IgD-negative memory B cell (primary cell): ENCODE data around the gene PTK6. TPM values are rescaled to one million over a fixed set of nuclear protein-coding genes. Genes with fewer than 3 reads are reported as not detected.
A peak's percentile ranks its signal among the peaks of the same experiment; 100 is the strongest.
"Not testable (repeated sequence)": the region's sequence is repeated elsewhere in the genome, so short reads cannot be mapped to it uniquely, and the experiment has no call there.

Source experiments
- H3K27ac Mint-ChIP-seq, 3 donors: one replicate each; pipeline ENCODE4 v1.8.0; 2020 to 2022; ENCODE audit warnings: mild to moderate bottlenecking in 3 of 3, mixed read lengths in 3 of 3, moderate library complexity in 1 of 3
- H3K27me3 Mint-ChIP-seq: one replicate; pipeline ENCODE4 v1.8.0; 2021; ENCODE audit warnings: mixed read lengths
- H3K36me3 Mint-ChIP-seq: one replicate; pipeline ENCODE4 v1.8.0; 2020; ENCODE audit warnings: mild to moderate bottlenecking, mixed read lengths
- H3K4me1 Mint-ChIP-seq, 3 donors: one replicate each; pipeline ENCODE4 v1.8.0; 2020 to 2022; ENCODE audit warnings: mixed read lengths in 3 of 3, mild to moderate bottlenecking in 1 of 3
- H3K4me3 Mint-ChIP-seq, 4 donors: one replicate each; pipeline ENCODE4 v1.8.0; 2020 to 2022; ENCODE audit warnings: mild to moderate bottlenecking in 4 of 4, mixed read lengths in 4 of 4, moderate library complexity in 3 of 4
- H3K9me3 Mint-ChIP-seq, 3 donors: one replicate each; pipeline ENCODE4 v1.8.0; 2020 to 2021; ENCODE audit warnings: mixed read lengths in 3 of 3, mild to moderate bottlenecking in 1 of 3
- polyA plus RNA-seq: library from polyadenylated mRNA; unstranded; fragments of 300-500 nt; fragmentation: Illumina TruSeq; gene quantifications from one replicate; pipeline ENCODE4 v1.2.3, GENCODE V29; 2021

Gene PTK6
- polyA plus RNA-seq, 1 donor from 2014 or later: 1.3 TPM

DNA sequence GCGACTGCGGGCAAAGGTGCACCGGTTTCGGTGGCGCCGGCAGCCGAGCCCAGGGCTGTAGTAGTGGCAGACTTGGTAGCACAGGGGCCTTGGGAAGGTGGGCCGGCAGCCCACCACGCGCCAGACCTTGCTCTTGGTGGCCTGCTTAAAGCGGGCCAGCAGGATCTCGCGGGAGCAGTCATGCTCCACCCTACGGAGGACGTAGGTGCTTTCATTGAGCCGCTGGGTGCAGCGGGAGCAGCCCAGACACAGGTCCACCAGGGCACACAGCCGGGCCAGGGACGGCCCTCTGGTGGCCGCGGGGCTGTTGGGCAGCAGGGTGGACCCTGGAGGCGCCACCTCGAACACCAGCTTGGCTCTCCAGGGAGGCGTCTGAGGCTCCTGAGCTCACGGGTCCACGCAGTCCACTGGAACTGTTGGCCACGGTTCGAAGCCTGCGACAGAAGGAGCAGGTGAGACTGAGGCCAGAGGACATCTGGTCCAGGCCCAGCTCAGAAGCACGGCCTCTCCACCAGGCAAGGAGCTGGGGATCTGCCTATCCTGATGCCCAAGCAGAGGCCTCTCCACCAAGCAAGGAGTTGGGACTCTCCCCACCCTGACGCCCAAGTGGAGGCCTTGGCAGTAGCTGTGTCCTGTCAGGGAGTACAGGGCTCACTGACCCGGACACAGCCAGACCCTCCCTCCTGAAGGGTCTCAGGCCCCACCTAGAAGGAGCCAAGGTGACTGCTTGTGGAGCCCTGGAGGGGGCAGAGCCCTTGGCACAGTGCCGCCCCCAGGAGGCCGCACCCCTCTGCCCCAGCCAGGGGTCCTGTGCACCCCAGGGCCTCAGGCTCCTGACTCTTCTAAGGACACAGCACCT is 35.8 kb upstream of the PTK6 start:
- peak overlapping the region in 2 of 3 donors; percentile 39 to 50 for H3K27ac Mint-ChIP-seq

DNA sequence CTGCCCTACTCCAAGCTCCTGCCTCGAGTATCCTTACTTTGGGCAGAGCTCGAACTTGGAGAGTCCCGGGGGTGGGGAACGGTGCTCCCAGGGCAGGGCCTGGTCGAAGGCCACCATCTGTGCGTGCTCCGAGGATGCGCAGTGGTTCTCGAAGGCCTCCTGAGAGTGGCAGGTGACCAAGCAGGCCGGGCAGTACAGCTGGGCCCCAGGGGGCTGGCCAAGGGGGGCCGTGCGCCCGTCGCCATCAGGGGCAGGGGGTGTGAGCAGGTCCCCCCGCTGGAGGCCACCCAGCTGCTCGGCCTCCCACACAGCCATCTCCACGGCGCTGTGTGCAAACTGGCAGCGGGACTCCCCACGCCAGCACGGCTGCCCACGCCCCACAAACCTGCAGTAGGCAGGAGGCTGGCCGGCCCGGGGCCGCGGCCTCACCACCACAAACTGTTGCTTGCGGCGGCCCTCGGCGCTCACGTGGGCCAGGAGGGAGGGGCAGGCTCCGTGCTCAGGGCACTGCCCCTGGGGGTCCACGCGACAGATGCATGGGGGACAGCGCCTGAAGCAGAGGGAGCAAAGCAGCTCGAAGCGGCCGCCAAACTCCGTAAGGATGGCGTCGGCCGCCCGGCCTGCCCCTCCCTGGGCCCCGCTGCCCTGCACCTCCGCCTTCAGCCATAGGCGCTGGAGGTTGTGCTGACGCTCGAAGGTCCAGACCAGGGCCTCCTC is 35.1 kb upstream of the PTK6 start:
- no peaks in the 10 kb centered on the region for H3K27me3 Mint-ChIP-seq
- H3K36me3 Mint-ChIP-seq: no peaks in the 10 kb centered on the region
- no peaks in the 10 kb centered on the region for H3K9me3 Mint-ChIP-seq
- peaks cover 0 to 18% (median 11%) of the 10 kb centered on the region in 3 donors for H3K4me1 Mint-ChIP-seq
- H3K4me3 Mint-ChIP-seq: no peak overlapping the region
- H3K27ac Mint-ChIP-seq: no peak overlapping the region

More for the DNA sequence above, 35.8 kb upstream of the PTK6 start:
- H3K9me3 Mint-ChIP-seq: no peaks in the 10 kb centered on the region
- H3K4me3 Mint-ChIP-seq: peak overlapping the region; percentile 57 to 95 (median 84)
- no peaks in the 10 kb centered on the region for H3K36me3 Mint-ChIP-seq
- no peaks in the 10 kb centered on the region for H3K27me3 Mint-ChIP-seq
- H3K4me1 Mint-ChIP-seq: peaks cover 0 to 11% (median 4%) of the 10 kb centered on the region in 3 donors

DNA sequence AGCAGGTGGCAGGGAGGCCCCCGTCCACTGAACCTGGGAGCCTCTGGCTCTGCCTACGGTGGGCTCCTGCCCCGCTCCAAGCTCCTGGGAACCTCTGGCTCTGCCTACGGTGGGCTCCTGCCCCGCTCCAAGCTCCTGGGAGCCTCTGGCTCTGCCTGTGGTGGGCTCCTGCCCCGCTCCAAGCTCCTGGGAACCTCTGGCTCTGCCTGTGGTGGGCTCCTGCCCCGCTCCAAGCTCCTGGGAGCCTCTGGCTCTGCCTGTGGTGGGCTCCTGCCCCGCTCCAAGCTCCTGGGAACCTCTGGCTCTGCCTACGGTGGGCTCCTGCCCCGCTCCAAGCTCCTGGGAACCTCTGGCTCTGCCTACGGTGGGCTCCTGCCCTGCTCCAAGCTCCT is 33.9 kb upstream of the PTK6 start:
- H3K27me3 Mint-ChIP-seq, H3K27ac Mint-ChIP-seq, H3K9me3 Mint-ChIP-seq, H3K4me3 Mint-ChIP-seq, H3K36me3 Mint-ChIP-seq: not testable (repeated sequence)
- H3K4me1 Mint-ChIP-seq: peaks cover 0 to 22% (median 11%) of the 10 kb centered on the region in 3 donors

DNA sequence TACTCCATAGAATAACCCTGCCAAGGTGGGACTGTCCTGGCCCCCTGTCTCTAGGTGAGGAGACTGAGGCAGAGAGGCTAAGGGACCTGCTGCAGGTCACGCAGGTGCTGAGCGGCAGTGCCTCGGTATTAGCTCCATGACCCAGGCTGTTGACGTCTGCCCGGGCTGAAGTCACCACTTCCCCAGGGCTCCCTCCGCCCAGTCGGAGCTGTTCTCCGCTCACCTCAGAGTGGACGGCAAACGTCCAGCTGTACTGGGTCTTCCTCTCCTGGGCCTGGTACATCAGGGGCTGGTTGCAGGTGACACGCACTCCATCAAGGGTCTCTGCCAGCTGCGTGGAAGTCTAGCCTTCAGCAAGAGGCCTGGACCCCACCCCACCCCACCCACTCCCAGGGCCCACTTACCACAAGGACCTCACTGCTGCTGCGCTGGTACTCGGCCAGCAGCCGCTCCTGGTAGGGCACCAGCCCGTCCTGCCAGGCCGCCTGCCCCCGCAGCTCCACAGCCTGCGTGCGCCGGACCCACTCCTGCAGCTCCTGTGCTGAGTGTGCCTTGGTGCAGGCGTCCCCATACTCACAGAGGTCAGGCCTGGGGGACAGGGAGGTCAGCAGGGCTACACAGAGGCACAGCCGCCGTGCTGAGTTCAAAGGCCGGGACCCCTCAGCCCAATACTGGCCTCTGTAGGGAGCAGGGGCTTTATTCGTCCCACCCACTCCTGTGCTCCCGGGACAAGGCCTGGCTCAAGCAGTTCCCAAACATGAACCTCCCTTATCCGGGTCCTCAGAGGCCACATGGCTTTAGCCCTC is 33.3 kb upstream of the PTK6 start:
- no peaks in the 10 kb centered on the region for H3K27me3 Mint-ChIP-seq
- no peaks in the 10 kb centered on the region for H3K9me3 Mint-ChIP-seq
- H3K4me1 Mint-ChIP-seq: peaks cover 0 to 22% (median 11%) of the 10 kb centered on the region in 3 donors
- H3K27ac Mint-ChIP-seq: no peak overlapping the region
- H3K36me3 Mint-ChIP-seq: no peaks in the 10 kb centered on the region
- peak overlapping the region in 3 of 4 donors; percentile 12 to 92 (median 55) for H3K4me3 Mint-ChIP-seq

DNA sequence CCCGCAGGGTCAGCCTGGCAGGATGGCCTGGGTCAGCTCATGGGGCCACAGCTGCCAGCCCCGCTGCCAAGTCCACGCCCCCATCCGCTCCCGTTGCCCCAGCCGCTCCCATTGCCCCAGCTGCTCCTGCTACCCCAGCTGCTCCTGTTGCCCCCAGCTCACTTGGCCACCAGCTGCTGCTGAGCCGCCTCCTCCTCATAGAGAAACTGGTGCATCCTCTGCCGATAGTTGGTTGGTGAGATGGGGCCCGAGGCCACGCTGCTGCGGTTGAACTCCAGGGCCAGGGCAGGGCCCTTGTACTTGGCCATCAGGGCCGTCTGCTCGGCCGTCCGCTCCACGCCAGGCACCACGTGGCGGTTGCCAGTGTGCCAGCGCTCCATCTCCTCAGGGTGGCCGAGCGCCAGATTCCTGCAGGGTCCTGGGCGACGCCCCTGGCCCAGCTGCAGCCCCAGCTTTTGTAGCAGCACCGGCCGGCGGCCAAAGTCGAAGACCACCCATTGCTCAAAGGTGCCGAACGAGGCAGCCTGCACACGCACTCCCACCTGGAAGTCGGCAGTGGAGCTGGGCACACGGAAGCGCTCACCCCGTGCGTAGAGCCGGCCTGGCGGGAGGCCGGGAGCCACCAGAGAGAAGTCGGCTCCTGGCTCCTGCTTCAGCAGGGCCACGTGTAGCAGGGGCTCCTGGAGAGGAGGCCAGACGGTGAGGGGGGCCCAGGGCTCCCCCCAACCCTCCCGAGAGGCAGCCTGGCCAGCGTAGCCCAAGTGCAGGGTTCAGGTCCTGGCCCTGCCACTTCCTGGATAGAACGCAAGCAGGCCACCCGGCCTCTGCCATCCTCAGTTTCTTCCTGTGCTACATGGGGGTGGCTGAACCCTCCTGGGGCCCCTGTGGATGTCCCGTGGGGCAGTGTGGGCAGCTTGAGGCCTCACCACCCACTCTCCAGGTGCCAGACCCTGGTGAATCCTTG is 32.1 kb upstream of the PTK6 start:
- Mint-ChIP-seq H3K27me3 (no peaks in the 10 kb centered on the region), H3K27ac (peak overlapping the region in 2 of 3 donors; percentile 63 to 90), H3K4me3 (peak overlapping the region; percentile 77 to 92 (median 82)), H3K9me3 (no peaks in the 10 kb centered on the region), H3K4me1 (peaks cover 0 to 22% (median 11%) of the 10 kb centered on the region in 3 donors), H3K36me3 (no peaks in the 10 kb centered on the region)

DNA sequence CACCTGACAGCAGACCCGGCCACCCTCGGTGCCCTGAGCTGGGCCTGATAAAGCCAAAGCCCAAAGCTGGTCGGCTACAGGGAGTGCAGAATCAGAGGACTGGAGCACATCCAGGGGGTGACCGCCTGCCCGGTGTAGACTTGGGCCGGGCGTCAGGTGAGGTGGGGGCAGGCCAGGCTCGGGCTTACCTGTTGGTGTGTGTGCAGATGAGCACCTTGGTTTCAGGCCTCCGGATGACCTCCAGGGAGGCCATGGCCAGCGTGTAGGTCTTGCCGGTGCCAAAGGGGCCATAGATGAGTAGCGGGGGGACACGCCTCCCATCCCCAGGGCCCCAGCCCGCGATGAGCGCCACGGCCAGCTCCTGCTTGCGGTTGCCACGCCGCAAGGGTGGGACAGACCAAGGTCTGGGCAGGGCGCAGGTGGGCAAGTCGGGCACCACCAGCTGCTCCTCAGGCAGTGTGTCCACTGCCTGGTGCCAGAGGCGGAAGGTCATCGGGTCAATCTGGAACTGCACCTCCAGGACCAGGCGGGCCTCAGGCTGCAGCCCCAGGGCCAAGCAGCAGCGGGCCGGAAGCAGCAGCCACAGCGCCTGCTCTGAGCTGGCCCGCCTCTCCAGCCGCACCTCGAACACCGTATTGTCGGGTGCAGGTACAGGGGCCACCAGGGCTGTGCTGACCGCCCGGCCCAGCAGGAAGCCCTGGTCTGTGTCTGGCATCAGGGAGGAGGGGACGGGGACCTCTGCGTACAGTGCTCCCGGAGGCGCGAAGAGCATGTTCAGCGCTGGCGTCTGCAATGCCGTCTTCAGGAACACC is 31.2 kb upstream of the PTK6 start:
- H3K4me3 Mint-ChIP-seq: peak overlapping the region; percentile 82 to 94 (median 93)
- no peaks in the 10 kb centered on the region for H3K27me3 Mint-ChIP-seq
- peak overlapping the region in 2 of 3 donors; percentile 87 to 90 for H3K27ac Mint-ChIP-seq
- H3K9me3 Mint-ChIP-seq: no peaks in the 10 kb centered on the region
- H3K36me3 Mint-ChIP-seq: no peaks in the 10 kb centered on the region
- peaks cover 0 to 22% (median 11%) of the 10 kb centered on the region in 3 donors for H3K4me1 Mint-ChIP-seq

DNA sequence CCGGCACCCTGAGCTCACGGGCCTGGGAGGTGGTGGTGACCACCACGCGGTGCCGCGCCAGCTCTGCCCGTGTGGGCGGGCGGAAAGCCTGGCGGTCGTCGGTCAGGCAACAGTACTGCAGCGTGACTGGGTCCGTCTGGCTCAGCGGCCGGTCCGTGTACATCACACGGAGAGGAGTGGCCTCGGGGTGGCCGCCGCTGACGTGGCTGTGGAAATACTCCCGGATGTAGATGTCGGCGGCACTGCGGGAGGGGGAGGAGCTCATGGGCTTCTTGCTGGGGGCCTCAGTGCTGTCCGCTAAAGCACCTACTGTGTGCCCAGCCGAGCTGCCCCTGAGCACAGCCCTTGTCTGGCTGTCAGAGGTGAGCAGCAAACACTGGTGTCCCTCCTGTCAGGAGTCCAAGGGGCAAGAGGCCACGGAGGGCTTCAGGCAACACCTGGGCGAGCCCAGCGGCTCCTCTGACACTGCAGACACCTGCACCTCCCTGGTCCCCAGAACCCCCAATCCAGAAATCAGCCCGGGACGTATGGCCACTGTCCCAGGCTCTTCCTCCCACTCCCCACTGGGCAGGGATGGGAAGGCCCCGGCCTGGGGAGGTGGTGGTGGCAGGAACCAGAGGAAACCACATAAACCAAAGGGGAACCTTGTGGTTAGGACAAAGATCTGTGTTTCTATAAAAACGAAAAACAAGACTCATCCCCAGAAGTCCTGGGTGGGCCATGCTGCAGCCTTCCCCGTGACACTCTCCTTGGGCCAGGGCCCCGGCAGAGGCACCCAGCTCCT is 30.4 kb upstream of the PTK6 start:
- no peaks in the 10 kb centered on the region for H3K36me3 Mint-ChIP-seq
- H3K9me3 Mint-ChIP-seq: no peaks in the 10 kb centered on the region
- no peaks in the 10 kb centered on the region for H3K27me3 Mint-ChIP-seq
- H3K4me3 Mint-ChIP-seq: peak overlapping the region; percentile 82 to 94 (median 93)
- H3K4me1 Mint-ChIP-seq: peaks cover 0 to 22% (median 11%) of the 10 kb centered on the region in 3 donors
- H3K27ac Mint-ChIP-seq: peak overlapping the region; percentile 16 to 90 (median 87)

DNA sequence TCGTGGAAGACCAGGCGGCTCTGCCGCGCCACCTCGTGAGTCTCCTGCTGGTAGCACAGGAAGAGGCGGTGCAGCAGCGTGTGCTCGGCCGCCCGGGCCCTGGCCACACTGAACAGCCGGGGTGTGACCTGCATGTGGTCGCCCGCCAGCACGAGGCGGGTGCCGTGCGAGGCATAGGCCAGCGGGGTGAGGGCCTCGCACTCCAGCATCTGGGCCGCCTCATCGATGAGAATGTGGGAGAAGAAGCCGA is 29.9 kb upstream of the PTK6 start:
- Mint-ChIP-seq H3K27me3 (no peaks in the 10 kb centered on the region), H3K27ac (peak overlapping the region in 2 of 3 donors; percentile 13 to 90), H3K36me3 (no peaks in the 10 kb centered on the region)

DNA sequence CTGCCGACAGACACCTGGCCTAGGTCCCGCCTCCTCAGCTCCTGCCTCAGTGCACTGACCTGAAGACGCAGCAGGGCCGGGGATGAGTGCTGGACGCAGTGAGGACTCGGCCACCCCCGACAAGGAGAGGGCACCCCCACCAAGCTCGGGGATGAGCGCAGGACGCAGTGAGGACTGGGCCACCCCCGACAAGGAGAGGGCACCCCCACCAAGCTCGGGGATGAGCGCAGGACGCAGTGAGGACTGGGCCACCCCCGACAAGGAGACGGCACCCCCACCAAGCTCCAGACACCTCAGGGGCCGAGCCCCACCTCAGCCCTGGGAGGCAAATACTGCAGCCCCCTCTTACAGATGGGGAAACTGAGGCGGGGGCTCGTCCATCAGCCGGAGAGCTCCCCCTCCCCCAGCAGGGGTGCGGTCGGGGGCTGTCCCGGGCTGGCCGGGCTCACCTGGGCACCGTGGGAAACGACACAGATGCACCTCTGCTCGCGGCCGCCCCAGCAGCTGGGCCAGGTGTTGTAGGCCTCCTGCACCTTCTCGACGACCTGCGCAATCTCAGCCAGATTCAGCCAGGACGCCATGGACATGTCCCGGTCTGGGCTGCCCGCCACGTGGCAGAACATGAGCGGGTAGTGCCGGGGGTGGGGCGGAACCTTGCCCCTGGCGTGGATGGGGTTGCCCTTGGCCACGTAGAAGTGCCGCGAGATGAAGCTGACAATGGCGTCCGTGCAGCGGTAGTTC is 29.4 kb upstream of the PTK6 start:
- peak overlapping the region in 2 of 3 donors; percentile 13 to 90 for H3K27ac Mint-ChIP-seq

More for the DNA sequence above, 29.9 kb upstream of the PTK6 start:
- no peaks in the 10 kb centered on the region for H3K9me3 Mint-ChIP-seq
- peaks cover 0 to 22% (median 11%) of the 10 kb centered on the region in 3 donors for H3K4me1 Mint-ChIP-seq
- H3K4me3 Mint-ChIP-seq: peak overlapping the region; percentile 82 to 94 (median 93)

DNA sequence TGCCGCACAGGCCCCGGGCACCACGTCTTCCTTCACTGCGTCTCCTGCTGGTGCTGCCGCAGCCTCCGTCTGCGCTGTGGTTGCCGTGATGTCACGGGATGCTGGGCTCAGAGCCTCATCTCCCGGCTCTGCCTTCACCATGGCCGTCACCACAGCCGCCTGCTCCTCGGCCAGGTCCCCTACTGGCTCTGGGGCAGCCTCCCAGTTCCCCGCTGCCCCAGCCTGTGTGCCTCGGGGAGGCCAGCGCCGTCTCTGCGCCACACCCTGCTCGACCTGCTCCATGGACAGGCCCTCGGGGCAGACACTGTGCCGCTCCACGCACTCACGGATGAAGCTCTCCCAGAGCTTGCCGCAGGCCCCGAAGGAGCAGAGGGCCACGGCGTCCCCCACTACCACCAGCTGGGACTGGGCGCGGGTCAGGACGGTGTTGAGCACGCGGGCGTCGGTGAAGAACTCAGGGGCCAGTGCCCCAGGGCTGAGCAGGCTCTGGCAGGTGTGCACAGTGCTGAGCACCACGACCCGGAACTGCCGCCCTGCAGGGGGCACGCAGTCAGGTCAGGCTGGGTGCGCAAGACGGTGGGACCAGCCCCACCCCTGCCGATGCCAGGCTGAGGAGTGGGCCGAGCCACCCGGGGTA is 28.6 kb upstream of the PTK6 start:
- Mint-ChIP-seq H3K27ac (no peak overlapping the region), H3K27me3 (no peaks in the 10 kb centered on the region), H3K9me3 (no peaks in the 10 kb centered on the region), H3K36me3 (no peaks in the 10 kb centered on the region), H3K4me1 (peaks cover 0 to 22% (median 11%) of the 10 kb centered on the region in 3 donors), H3K4me3 (no peak overlapping the region)

More for the DNA sequence above, 29.4 kb upstream of the PTK6 start:
- Mint-ChIP-seq H3K9me3 (no peaks in the 10 kb centered on the region), H3K4me1 (peaks cover 0 to 22% (median 11%) of the 10 kb centered on the region in 3 donors), H3K36me3 (no peaks in the 10 kb centered on the region), H3K4me3 (peak overlapping the region; percentile 82 to 94 (median 93)), H3K27me3 (no peaks in the 10 kb centered on the region)

DNA sequence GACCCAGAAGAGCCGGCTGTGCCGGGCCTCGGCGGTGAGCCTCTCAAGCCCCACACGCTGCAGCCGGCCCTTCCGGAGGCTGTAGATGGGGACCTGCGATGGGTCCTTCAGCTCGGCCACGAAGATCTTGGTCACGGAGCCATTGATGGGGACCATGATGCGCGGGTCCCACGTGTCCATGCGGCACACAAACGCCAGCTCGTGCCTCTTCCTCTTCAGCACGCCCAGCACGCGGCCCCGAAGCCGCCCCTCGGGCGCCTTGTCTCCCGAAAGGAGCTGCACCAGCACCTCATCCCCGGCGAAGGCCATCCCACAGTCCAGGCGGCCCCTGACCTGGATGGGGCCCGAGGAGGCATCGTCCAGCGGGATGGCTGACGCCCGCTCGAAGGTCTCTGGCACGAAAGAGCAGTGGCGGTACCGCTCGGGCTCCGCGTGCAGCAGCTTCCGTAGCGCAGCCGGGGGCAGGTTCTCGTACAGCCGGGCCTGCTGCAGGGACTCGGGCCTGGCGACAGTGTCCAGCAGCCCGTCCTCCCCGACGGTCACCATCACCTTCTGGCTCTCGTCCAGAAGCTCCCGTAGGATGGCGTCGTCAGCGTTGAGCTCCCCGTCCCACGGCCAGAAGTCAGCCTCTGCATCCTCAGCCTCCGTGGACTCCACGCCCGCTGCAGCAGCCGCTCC is 28.0 kb upstream of the PTK6 start:
- Mint-ChIP-seq H3K27ac (no peak overlapping the region), H3K27me3 (no peaks in the 10 kb centered on the region), H3K9me3 (no peaks in the 10 kb centered on the region), H3K36me3 (peaks cover 2% of the 10 kb centered on the region), H3K4me1 (peaks cover 0 to 23% (median 11%) of the 10 kb centered on the region in 3 donors), H3K4me3 (no peak overlapping the region)
